MCF 10A (cell line): ENCODE results near the gene LEMD2. TPM values are rescaled to one million over a fixed set of nuclear protein-coding genes. Genes with fewer than 3 reads are reported as not detected.

Source experiments
- BruUV-seq: library from RNA; stranded (reverse); fragments of 400-500 nt; replicated peaks from 2 replicates; lab custom pipeline; 2021; lab: Mats Ljungman, UMichigan
- CTCF ChIA-PET: fragments of 300-600 bp; sonication (Branson Sonifier 250); formaldehyde crosslinking; extraction: SDS; loops from one replicate; lab custom pipeline; 2021; ENCODE audit warnings: antibody characterized with exemption, inconsistent platforms; lab: Yijun Ruan, JAX
- POLR2A ChIA-PET: fragments of 300-600, 350-650 bp; sonication (Branson Sonifier 250); formaldehyde crosslinking; extraction: SDS; loops from one replicate; lab custom pipeline; 2020; ENCODE audit warnings: antibody characterized with exemption, inconsistent platforms; lab: Yijun Ruan, JAX
- DNase-seq: peaks from one replicate; pipeline ENCODE4 v3.0.0-alpha.2; 2018; ENCODE audit not compliant: unreplicated experiment
- H3K27ac Mint-ChIP-seq: one replicate; pipeline ENCODE4 v1.8.0; 2022; ENCODE audit warnings: mild to moderate bottlenecking, low read depth, mixed read lengths; ENCODE audit not compliant: unreplicated experiment
- H3K27me3 Mint-ChIP-seq: one replicate; pipeline ENCODE4 v1.8.0; 2022; ENCODE audit warnings: mixed read lengths; ENCODE audit not compliant: insufficient read depth, unreplicated experiment
- H3K36me3 Mint-ChIP-seq: one replicate; pipeline ENCODE4 v1.8.0; 2022; ENCODE audit warnings: mild to moderate bottlenecking, moderate library complexity, mixed read lengths; ENCODE audit not compliant: insufficient read depth, unreplicated experiment
- H3K4me1 Mint-ChIP-seq: one replicate; pipeline ENCODE4 v1.8.0; 2022; ENCODE audit warnings: mixed read lengths; ENCODE audit not compliant: insufficient read depth, unreplicated experiment
- H3K4me3 Mint-ChIP-seq: one replicate; pipeline ENCODE4 v1.8.0; 2022; ENCODE audit warnings: mild to moderate bottlenecking, moderate library complexity, mixed read lengths; ENCODE audit not compliant: unreplicated experiment
- H3K9me3 Mint-ChIP-seq: one replicate; pipeline ENCODE4 v1.8.0; 2022; ENCODE audit warnings: mixed read lengths; ENCODE audit not compliant: unreplicated experiment
- intact Hi-C: fragments of 100-400 bp; cut with micrococcal nuclease; formaldehyde crosslinking; loops from 2 replicates; pipeline ENCODE4 v1.14.1; 2022
- total RNA-seq: library from RNA; stranded (reverse); gene quantifications from 2 replicates; pipeline ENCODE4 v1.2.3, GENCODE V29; 2022
- TF ChIP-seq, protein P1 (sequence below): fragments of 200-600 bp; IDR thresholded peaks from one replicate; pipeline ENCODE4 v1.8.0; 2022; ENCODE audit warnings: antibody characterized with exemption, mild to moderate bottlenecking; ENCODE audit not compliant: unreplicated experiment

LEMD2 gene
- total RNA-seq, 1 experiment from 2014 or later: 70.5 TPM

DNA sequence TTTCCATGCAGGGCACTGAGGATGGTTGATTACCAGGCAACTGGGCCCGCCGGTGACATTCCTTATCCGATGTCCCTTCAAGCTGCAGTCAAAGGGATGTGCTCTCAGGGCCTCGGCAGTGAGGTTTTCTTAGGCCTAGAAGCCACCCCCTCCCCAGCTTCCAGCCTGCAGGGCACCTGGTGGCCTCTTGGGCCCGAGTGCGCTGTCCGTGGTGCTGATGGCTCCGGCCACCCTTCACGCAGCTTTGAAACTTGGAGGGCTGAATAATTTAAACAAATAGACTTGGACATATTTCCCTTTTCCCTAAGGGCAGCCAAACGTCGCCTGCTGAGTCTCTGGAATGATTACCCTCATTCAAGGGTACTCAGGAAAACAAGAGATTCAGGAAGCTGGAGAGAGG lies 23.7 kb upstream of the LEMD2 start:
- no TSS peak for BruUV-seq
- Mint-ChIP-seq H3K9me3 (no peaks in the 10 kb centered on the region), H3K27ac (no peak overlapping the region), H3K4me3 (no peak overlapping the region), H3K27me3 (peaks cover 91% of the 10 kb centered on the region), H3K36me3 (no peaks in the 10 kb centered on the region), H3K4me1 (no peaks in the 10 kb centered on the region)
- CTCF ChIA-PET: interaction anchor here (1.6 kb wide), 1 partner anchor 40 kb away, joined by 4 read pairs; no protein-coding TSS in a partner anchor
- DNase-seq: peak; percentile 51
- intact Hi-C loops: no loop called here
- POLR2A ChIA-PET: interaction anchor here (1.8 kb wide), 1 partner anchor 12 kb away, joined by 5 read pairs; no protein-coding TSS in a partner anchor
- TF ChIP-seq, protein P1, sequence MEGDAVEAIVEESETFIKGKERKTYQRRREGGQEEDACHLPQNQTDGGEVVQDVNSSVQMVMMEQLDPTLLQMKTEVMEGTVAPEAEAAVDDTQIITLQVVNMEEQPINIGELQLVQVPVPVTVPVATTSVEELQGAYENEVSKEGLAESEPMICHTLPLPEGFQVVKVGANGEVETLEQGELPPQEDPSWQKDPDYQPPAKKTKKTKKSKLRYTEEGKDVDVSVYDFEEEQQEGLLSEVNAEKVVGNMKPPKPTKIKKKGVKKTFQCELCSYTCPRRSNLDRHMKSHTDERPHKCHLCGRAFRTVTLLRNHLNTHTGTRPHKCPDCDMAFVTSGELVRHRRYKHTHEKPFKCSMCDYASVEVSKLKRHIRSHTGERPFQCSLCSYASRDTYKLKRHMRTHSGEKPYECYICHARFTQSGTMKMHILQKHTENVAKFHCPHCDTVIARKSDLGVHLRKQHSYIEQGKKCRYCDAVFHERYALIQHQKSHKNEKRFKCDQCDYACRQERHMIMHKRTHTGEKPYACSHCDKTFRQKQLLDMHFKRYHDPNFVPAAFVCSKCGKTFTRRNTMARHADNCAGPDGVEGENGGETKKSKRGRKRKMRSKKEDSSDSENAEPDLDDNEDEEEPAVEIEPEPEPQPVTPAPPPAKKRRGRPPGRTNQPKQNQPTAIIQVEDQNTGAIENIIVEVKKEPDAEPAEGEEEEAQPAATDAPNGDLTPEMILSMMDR: peak; percentile 9

DNA sequence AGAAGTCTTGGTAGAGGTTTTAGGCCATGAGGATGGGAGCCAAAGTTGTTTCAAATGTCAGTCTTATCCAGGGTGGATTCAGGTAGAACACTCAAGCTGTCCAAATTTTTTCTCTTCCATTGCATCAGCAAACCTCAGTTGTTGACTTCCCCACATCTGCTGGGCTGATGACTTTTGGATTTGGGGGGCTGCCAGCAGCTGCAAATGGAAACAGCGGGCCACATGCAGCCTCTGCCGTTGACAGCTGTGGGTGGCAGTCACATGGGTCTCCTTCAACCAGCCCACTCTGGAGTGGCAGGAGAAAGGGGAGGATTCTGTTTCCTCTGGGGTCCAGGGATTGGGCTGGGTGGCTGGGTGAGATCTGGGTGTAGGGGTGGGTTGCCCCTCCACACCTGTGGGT lies 20.7 kb upstream of the LEMD2 start:
- TF ChIP-seq, protein P1: no peak
- no peak for DNase-seq
- Mint-ChIP-seq H3K9me3 (no peaks in the 10 kb centered on the region), H3K27ac (no peak overlapping the region), H3K36me3 (peaks cover 5% of the 10 kb centered on the region), H3K4me1 (no peaks in the 10 kb centered on the region), H3K4me3 (no peak overlapping the region), H3K27me3 (peaks cover 92% of the 10 kb centered on the region)
- intact Hi-C loops: no loop called here
- CTCF ChIA-PET: no interaction called here
- POLR2A ChIA-PET: interaction anchor here (2.0 kb wide), 1 partner anchor 22 kb away, joined by 6 read pairs; no protein-coding TSS in a partner anchor
- no TSS peak for BruUV-seq

DNA sequence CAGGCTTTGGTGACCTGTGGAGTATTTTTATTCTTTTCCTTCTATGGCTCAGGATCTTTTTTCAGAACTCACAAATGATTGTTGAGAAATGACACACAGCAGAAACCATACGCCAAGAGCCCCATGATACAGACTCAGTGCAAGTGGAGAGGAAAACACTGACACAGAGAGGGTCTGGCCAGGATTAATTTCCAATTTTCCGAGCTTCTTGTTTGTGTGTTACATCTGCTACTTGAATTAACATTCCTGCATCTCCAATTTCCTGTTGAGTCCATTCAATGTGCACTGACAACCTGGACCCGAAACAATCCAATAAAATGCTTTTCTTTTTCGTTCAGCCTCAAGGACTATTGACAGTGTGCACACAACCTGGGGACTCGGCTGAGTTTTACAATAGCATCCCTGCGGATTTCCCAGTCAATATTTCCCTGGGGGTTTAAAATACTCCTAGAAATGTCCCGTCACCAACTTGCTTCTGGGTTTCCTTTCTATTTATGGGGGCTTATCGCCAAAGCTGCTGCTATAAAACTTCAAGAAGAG lies 19.8 kb upstream of the LEMD2 start:
- no peak overlapping the region for H3K27ac Mint-ChIP-seq

DNA sequence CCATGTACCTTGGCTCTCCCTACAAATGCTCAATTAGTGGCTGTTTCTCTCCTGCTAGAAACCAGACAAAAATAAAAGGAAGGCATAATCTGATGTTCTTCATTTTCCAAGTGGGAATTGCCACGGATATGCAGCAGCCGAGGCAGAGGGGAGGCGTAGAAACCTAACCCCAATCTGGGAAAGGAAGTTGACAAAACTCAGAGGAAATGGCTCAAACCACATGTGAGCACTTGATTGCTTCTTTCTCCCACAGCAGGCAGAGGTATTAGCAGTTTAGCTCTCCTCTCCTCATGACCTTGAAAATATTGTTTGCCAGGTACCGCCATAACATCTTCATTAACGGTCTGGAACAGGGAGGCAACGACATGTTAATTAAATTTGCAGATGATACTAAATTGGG lies 18.7 kb upstream of the LEMD2 start:
- no TSS peak for BruUV-seq
- ChIA-PET POLR2A (interaction anchor here (0.6 kb wide), 1 partner anchor 1135 kb away, joined by 3 read pairs; no protein-coding TSS in a partner anchor), CTCF (interaction anchor here (0.7 to 1.1 kb wide), 2 partner anchors 44 to 433 kb away, joined by 3 to 4 read pairs; no protein-coding TSS in a partner anchor)
- intact Hi-C loops: no loop called here
- DNase-seq: no peak
- Mint-ChIP-seq H3K9me3 (no peaks in the 10 kb centered on the region), H3K4me1 (no peaks in the 10 kb centered on the region), H3K36me3 (peaks cover 6% of the 10 kb centered on the region), H3K27me3 (peaks cover 84% of the 10 kb centered on the region), H3K27ac (no peak overlapping the region), H3K4me3 (no peak overlapping the region)
- TF ChIP-seq, protein P1: no peak

More for the DNA sequence above, 19.8 kb upstream of the LEMD2 start:
- TF ChIP-seq, protein P1: no peak
- POLR2A ChIA-PET: interaction anchor here (2.0 kb wide), 1 partner anchor 21 kb away, joined by 6 read pairs; no protein-coding TSS in a partner anchor
- Mint-ChIP-seq H3K9me3 (no peaks in the 10 kb centered on the region), H3K36me3 (peaks cover 6% of the 10 kb centered on the region), H3K4me3 (no peak overlapping the region), H3K4me1 (no peaks in the 10 kb centered on the region), H3K27me3 (peaks cover 91% of the 10 kb centered on the region)
- intact Hi-C loops: no loop called here
- CTCF ChIA-PET: interaction anchor here (0.6 kb wide), 1 partner anchor 1433 kb away, joined by 3 read pairs; no protein-coding TSS in a partner anchor
- no TSS peak for BruUV-seq
- DNase-seq: no peak
